NOMO-1 treated with DMSO at 0.1 percent for 48 hours (cell line): ENCODE measurements around the gene CHMP4A.
A peak's percentile ranks its signal among the peaks of the same experiment; 100 is the strongest.
"Not testable (repeated sequence)": the region's sequence is repeated elsewhere in the genome, so short reads cannot be mapped to it uniquely, and the experiment has no call there.

Experiments
- DNase-seq: peaks from one replicate; lab custom pipeline; 2025; ENCODE audit not compliant: unreplicated experiment; lab: John Stamatoyannopoulos, UW

The CHMP4A gene

DNA sequence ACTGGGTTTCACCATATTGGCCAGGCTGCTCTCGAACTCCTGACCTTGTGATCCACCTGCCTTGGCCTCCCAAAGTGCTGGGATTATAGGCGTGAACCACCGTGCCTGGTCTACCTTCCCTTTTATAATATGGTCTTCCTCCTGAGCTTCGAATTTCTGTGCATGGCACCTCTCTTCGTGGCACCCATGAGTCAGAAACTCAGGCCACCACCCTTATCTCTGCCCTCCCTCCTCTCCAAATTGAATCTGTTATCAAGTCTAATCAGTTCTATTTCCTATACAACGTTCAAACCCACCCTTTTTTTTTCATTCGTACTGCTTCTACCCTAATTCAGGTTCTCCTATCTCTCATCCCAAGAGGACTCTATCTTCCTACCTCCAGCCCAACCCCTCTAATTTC is 34.1 kb upstream of the CHMP4A start:
- no peak for DNase-seq

GRCh38 chr14:24246765-24247212 is 33.5 kb upstream of the CHMP4A start:
- DNase-seq, result peak; percentile 43

DNA sequence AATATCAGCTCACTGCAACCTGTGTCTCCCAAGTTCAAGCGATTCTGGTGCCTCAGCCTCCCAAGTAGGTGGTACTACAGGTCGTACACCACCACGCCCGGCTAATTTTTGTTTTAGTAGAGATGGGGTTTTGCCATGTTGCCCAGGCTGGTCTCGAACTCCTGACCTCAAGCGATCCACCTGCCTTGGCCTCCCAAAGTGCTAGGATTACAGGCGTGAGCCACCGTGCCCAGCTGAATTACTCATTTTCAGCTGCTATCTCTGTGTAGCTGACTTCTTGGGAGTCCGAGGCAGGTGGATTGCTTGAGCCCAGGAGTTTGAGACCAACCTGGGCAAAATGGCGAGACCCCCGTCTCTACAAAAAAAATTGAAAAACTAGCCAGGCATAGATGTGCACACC is 32.1 kb upstream of the CHMP4A start:
- not testable (repeated sequence) for DNase-seq

DNA sequence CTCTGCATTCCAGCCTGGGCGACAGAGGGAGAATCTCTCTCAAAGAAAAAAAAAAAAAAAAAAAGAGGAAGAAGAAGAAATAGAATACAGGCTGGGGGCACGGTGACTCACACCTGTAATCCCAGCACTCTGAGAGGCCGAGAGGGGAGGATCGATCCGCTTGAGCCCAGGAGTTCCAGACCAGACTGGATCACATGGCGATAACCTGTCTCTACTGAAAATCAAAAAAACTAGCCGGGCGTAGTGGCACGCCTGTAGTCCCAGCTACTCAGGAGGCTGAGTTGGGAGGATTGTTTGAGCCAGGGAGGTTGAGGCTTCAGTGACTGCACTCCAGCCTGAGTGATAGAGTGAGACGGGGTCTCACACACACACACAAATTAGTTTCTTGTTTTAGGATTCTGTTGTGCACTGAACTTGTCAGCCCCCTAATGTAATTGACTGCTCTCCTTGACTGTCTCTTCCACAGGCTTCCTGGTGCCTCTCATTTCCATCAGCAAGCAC is 30.1 kb upstream of the CHMP4A start:
- DNase-seq, result peak; percentile 65

DNA sequence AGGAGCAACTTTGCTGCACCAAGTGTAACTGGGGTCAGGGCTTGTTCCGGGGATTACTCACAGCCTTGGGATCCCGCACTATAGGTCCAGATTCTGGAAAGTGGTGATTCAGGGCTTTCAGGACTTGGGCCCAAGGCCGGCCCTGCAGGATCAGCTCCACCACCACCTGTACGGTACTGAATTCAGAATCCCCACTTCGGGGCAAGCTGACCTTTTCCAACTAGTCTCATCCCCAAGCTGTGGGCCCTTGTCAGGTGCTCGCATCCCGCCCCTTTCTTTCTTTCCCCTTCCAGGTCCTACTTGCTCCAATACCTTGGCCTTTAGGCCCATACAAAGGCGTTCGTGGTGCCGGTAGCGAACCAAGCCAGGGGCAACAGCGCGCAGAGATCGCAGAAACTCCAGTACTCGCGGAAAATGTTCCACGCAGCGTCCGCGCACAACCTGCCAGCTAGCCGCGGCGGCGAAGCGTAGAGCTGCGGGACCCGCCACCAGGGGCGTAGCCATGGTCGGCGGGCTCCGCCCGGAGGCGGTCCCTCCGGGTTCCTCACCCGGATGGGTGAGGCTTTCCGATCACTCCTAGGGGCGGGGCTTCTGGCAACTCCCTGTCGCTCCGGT is 28.6 kb upstream of the CHMP4A start:
- peak; percentile 97 for DNase-seq

GRCh38 chr14:24240110-24240918 is 27.0 kb upstream of the CHMP4A start:
- no peak for DNase-seq

DNA sequence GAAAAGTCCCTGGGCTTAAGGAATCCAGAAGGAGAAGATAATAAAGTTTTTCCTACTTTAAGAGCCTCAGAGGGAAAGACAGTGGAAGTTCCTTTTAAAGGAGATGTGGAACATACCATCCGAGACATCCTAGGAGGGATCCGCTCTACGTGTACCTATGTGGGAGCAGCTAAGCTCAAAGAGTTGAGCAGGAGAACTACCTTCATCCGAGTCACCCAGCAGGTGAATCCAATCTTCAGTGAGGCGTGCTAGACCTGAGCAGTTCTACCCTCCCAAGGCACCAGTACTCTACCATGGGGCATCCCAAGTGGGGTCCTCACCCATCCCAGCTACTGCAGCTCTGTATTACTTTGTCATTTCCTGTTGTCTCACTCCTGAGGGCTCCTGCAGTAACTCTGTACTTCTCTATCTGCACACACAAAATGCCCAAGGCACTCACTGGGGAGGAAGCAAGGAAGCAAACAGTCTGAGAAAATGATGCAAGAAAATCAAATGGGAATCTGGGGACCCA is 25.3 kb upstream of the CHMP4A start:
- no peak for DNase-seq

DNA sequence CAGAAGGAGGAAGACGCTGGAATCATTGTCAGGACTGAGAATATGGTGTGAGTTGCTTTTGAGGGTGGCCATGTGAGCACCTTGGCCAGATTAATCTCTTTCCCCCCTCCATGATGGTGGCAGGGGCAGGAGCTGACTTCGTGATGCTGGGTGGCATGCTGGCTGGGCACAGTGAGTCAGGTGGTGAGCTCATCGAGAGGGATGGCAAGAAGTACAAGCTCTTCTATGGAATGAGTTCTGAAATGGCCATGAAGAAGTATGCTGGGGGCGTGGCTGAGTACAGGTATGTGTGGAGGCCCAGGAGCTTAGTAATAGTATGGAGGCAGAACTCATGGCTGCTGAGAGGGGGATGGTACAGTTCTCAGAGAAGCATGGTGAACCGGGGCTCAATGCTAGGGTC is 24.8 kb upstream of the CHMP4A start:
- no peak for DNase-seq

GRCh38 chr14:24237463-24237955 is 24.2 kb upstream of the CHMP4A start:
- DNase-seq, result no peak

- no peak for DNase-seq
Observed at GRCh38 chr14:24236689-24237462, 23.6 kb upstream of the CHMP4A start.

DNA sequence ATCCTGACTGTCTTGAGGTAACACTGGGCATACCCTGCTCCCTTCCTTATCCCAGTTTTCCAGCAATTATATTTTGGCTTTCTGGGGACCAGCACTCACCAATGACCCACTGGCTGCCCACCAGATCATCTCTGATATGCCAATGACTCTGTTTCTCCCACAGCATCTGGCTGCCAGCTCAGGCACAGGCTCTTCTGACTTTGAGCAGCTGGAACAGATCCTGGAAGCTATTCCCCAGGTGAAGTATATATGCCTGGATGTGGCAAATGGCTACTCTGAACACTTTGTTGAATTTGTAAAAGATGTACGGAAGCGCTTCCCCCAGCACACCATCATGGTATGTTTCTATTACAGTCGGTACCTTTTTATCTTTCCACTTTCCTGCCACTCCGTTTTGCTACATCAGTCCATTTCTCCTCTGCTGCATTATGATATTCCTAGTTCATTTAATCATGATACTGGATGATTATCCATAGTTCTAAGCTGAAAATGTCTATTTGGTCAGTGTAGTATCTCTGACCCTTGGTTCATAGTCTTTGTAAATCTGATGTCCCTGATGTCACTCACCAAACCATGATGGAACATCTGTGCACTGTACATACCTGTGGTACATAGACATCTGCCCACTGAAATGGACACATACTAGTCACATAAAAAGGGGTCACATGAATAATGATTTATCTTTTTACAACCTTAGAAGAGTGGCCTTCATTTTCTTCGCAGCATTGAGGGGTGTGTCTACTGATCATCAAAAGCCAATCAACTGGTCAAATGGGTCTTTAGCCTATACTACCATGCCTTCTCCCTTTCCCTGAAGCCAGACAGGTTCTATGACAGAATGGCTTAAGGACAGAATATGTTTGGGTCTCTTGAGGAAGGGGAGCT is 22.8 kb upstream of the CHMP4A start:
- DNase-seq, result no peak

DNA sequence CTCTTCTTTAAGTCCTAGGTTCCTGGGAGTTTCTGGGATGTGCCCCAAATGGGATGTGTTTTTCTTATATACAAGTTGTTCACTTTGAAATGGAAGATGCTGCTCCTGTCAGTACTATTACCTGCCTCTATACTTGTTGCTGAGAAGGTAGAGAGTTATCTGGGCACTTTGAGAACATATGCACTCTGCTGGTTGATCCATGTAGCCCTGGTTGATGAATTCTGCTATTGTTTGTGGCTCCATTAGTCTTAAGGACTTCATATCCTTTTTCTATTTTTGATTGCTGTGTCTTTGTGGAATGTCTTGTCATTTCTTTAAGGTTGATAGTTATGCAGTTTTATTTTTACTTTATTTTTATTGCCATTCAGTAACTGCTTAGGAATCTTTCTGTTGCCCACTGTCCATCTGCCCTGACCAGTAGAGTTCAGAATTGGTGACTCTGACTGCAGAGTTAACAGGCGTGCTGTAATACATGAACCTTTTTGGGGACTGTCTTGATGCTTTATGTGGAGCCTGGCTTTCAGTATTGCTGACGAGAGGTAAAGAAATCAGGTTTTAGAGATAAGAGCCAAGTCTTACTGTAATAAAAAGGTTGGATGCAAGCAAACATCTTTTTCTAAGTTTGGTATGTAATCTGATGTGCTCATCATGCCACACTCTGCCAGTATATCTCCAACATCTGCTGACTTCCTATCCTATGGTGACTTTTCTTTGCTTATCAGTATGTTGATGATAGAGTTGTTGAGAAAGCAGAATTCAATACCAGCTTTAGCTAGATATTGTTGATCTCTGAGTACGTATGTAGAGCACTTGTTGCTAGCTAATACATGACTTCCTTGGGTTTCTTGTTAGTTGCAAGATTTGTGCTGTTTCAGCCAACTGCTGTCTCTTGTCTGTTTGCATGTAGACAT is 21.1 kb upstream of the CHMP4A start:
- no peak for DNase-seq

GRCh38 chr14:24233538-24233866 is 20.2 kb upstream of the CHMP4A start:
- DNase-seq, result no peak

- DNase-seq, result no peak
Observed at GRCh38 chr14:24232645-24233537, 19.6 kb upstream of the CHMP4A start, which contains the start of gene GMPR2. Gene GMPR2, plus strand, starts transcription at chr14:24232929. Its CDS starts 325 bp downstream, at chr14:24233254.

GRCh38 chr14:24232121-24232644 is 18.9 kb upstream of the CHMP4A start, which contains the start of gene NEDD8:
Gene NEDD8, minus strand, starts transcription at chr14:24232367. Its CDS starts 100 bp downstream, at chr14:24232267.
- peak; percentile 98 for DNase-seq

DNA sequence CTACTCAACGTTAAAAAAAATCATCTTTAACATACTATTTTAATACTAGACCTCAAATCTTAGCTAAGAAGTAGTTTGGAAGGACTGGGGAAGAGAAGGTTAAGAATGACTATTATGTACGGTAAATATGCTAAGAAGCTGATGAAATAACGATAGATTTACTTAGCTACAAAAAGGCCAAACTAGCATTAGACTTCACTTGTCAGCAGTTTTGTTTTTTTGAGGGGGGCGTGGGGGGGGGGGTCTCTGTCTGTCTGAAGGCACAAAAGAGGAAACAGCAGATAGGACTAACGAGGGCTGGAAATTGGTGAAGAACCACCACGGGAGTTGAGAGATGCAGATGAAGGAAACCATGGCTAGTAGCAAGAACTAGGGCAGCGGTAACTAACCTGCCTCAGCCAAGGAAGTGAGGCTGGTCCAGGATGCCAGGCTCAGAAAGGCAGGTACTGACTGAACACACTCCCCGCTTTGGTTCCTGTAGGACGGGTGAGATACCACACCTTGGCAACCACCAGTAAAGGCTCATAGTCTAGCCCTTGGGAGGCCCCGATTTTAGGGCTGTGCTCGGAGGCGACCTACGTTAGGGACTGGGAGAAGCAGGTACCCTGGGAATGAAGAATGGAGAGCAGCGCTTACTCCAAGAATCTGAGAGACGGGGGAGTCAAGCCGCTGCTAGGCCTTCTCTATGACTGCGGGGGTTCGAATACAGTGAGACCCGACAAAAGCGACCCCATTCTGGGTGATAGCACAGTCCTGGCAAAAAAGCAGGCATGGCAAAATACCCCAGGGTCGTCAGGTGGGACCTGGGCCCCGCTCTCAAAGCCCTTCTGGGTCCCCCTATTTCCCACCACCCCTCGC is 18.2 kb upstream of the CHMP4A start:
- no peak for DNase-seq

- no peak for DNase-seq
Observed at GRCh38 chr14:24228902-24229301, 15.6 kb upstream of the CHMP4A start.
